Measurements from ENCODE around the gene ARX.

Gene ARX

GRCh38 chrX:25001808-25002660 lies 13.7 kb downstream of the ARX start:
- DNase-seq (ENCODE audit: low read depth in 2 of 2) = no peak

DNA sequence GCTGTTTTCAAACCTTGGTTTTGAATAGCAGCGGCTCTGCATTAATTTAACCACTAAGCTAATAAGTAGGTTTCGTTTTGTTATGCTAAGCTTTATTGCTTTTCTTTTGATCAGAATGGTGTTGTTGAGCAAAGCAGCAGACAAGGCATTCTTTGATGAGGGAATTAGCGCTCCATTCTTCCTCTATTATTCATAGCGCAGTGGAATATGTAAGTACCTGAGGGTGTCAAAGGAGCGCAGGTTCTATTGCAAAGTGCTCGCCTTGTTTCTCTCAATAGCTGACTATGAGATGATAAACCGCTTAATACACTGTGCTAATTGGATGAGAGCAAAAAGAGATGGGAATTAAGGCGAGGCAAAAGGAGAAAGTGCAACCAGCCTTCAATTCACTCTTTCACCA lies 16.3 kb downstream of the ARX start:
- DNase-seq (ENCODE audit: low read depth in 2 of 2) = no peak

GRCh38 chrX:24996096-24996709 lies 19.6 kb downstream of the ARX start:
- no peak for DNase-seq (ENCODE audit: low read depth in 2 of 2)

DNA sequence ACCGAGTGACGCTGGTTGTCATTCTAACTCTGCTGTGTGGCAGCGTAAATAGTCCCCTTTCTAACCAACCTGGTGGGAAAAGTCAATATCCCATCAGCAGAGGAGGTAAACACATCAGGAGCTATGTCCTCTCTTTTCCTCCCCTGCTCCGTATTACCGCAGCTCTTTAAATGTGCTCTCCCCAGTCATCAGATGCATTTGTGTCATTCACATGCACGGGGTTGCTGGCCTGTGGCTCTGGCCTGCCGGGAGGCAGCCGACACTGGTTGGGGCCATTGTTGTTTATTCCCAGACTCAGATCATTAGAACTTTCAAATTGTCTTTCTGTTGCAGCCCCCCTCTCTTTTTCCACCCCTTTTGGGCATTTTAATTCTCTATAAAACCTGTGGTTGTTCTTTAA lies 21.9 kb downstream of the ARX start:
- DNase-seq (ENCODE audit: low read depth in 2 of 2) = no peak

GRCh38 chrX:24990535-24990934 lies 25.2 kb downstream of the ARX start:
- DNase-seq (ENCODE audit: low read depth in 2 of 2) = no peak

- DNase-seq (ENCODE audit: low read depth in 2 of 2) = no peak
Observed at GRCh38 chrX:24988314-24988713, 27.5 kb downstream of the ARX start.

GRCh38 chrX:24987731-24988130 lies 28.0 kb downstream of the ARX start:
- DNase-seq (ENCODE audit: low read depth in 2 of 2) = no peak

GRCh38 chrX:24985120-24985519 lies 30.6 kb downstream of the ARX start:
- DNase-seq (ENCODE audit: low read depth in 2 of 2) = no peak

- DNase-seq (ENCODE audit: low read depth in 2 of 2) = no peak
Observed at GRCh38 chrX:24983931-24984330, 31.8 kb downstream of the ARX start.

DNA sequence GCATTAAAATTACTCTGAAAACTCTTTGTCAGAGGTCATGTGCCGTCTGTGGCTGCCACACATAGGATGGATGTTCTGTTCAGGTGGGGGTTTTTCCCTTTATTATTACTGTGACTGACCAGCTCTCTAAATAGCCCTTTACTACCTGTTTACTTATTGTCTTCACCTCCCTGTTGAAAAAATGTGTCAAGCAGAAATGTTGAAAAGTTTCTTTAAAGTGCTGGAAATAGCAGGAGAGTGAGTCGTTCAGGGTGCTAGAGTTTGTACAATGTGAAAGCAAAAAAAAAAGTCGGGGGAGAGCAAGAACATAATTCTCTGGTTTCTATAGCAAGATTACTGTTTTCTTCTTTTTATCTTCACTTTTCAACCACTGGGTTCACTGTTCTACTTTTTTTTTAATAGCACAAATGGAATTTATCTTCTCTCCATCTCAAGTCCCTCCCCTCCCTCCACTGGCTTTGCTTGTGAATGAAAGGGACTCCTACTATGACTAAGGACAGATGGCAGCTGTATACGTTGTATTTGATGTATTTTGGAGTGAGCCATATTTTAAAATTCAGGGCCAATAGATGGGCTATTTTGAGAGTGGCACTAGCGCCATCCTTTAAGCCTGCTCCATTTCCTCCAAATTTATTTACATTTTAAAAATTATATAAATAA lies 33.3 kb downstream of the ARX start:
- DNase-seq (ENCODE audit: low read depth in 2 of 2) = no peak

DNA sequence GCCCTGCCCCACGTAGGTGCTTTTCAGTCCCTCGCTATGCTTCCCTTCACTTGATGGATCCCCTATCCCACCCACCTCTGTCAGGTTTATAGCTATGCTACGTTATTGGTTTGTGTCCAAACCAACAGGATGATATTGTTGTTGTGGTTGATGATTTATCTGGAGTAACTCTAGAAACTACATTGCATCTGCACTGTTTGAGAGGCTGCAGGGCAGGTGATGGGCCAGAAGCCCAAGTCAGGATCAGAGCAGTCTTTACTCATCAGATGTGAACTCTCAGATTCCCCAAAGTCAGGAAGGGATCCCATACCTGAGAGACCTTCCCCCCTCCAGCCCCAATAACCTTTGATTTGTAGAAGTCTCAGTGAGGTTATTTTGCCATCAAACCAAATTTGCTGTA lies 34.7 kb downstream of the ARX start:
- no peak for DNase-seq (ENCODE audit: low read depth in 2 of 2)

- no peak for DNase-seq (ENCODE audit: low read depth in 2 of 2)
Observed at GRCh38 chrX:24979081-24979480, 36.7 kb downstream of the ARX start.

- DNase-seq (ENCODE audit: low read depth in 2 of 2) = no peak
Observed at GRCh38 chrX:24969812-24970211, 46.0 kb downstream of the ARX start.

GRCh38 chrX:24965372-24965771 lies 50.4 kb downstream of the ARX start:
- no peak for DNase-seq (ENCODE audit: low read depth in 2 of 2)

DNA sequence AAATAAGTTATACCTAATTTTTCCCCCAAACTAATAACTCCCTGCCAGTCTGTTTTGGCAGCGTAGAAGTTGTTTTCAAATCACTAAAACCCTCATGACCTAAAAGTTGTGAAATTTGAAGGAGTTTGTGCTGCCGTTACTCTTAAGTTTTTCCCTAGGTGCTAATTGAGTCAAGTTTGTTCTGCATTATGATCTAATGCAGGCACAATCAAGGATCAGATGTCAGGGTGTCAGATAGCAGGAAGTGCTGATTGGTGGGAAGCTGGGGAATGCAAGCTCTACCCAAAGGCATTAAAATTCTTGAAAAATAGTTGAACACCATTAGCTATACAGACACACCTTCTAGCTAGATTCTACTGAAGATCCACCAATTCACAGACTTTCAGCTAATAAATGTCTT lies 51.9 kb downstream of the ARX start:
- no peak for DNase-seq (ENCODE audit: low read depth in 2 of 2)

DNA sequence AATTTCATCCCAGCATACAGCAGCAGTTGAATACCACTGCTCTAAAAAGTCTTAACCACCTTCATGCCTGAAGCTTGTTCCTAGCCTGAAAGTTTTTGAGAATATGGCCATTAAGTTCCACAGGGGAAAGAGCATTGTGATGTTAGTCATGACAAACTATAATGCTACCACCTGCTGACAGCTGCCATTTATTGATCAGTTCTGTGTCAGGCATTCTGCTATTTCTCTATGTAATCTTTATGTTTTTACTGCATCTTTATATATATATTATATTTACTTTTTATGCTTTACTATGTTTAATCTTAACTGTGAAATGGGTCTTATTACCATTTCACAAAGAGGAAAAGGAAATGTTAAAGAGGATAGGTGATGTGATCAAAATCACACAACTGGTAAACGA lies 54.0 kb downstream of the ARX start:
- DNase-seq (ENCODE audit: low read depth in 2 of 2) = no peak

DNA sequence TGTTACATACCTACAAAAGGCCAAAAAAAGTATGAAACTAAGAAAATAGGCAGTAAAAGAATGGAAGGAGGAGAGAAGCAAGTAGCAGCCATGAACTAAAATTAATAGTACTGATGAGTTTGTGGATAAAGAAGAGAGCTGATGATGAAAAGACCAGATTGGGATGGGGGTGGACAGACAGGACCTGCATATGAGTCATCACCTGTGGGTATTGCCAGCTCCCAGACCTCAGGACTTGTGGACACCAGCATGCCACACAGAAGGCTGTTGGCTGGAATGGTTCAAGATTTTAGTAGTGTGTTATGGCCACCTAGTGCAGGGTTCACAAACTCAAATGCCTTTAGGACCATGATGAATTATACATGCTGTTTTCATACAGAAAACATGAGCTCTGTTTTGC lies 58.9 kb downstream of the ARX start:
- no peak for DNase-seq (ENCODE audit: low read depth in 2 of 2)

- DNase-seq (ENCODE audit: low read depth in 2 of 2) = no peak
Observed at GRCh38 chrX:24955372-24955930, 60.3 kb downstream of the ARX start.

DNA sequence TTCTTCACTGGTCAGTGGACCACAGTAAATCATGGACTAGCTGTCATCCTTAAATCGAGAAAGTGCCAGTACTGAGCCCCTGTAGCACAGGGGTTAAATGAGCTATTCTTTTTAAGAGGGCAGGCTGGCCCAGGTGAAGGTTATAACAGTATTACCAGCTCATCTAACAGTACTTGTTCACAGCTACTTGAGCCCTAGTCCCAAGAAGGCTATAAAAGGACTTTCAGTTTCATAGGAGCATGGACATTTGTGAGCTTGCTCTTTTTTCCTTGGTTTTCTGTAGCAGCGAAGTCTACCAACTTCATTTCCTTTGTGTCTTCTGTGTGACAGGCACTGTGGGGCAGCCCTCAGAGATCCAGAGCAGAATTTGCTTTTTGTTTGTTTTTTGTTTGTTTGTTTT lies 61.0 kb downstream of the ARX start:
- no peak for DNase-seq (ENCODE audit: low read depth in 2 of 2)

Data from stimulated activated CD8-positive, alpha-beta memory T cell treated with anti-CD3 and anti-CD28 coated beads, Interleukin-2, amount 100 ng/mL, for 48 hours (primary cell).